Breast epithelium (tissue), 4 donors: ENCODE results near the gene SHBG. TPM values are rescaled to one million over a fixed set of nuclear protein-coding genes. Genes with fewer than 3 reads are reported as not detected.
"Not testable (repeated sequence)": the region's sequence is repeated elsewhere in the genome, so short reads cannot be mapped to it uniquely, and the experiment has no call there.

ENCODE experiments used
- DNase-seq, 2 donors: peaks; one replicate each; pipeline ENCODE4 v3.0.0-alpha.2; 2019; ENCODE audit warnings: low spot score in 2 of 2
- H3K27ac ChIP-seq, 2 donors: fragments of 200-600 bp; sonication (generic) in 1 of 2; one replicate each; pipeline ENCODE4 v1.5.1; 2016 to 2019; ENCODE audit warnings: mild to moderate bottlenecking in 1 of 2
- H3K27me3 ChIP-seq, 2 donors: fragments of 200-600 bp; sonication (generic) in 1 of 2; one replicate each; pipeline versions ENCODE4 v1.5.1 to v1.6.0; 2017 to 2019; ENCODE audit warnings: control low read depth in 1 of 2, mild to moderate bottlenecking in 1 of 2
- H3K36me3 ChIP-seq: fragments of 200-600 bp; one replicate; pipeline ENCODE4 v1.5.1; 2019
- H3K4me1 ChIP-seq, 2 donors: fragments of 200-600 bp; sonication (generic); one replicate each; pipeline ENCODE4 v1.5.1; 2016 to 2019; ENCODE audit warnings: control low read depth in 1 of 2
- H3K4me3 ChIP-seq, 3 donors: fragments of 200-600 bp; sonication (generic); 1 replicate in 2 of 3; 2 replicates in 1 of 3; pipeline ENCODE4 v1.5.1; 2016 to 2019; ENCODE audit warnings: mild to moderate bottlenecking in 3 of 3, moderate library complexity in 2 of 3
- H3K9me3 ChIP-seq, 2 donors: fragments of 200-600 bp; sonication (generic) in 1 of 2; one replicate each; pipeline ENCODE4 v1.5.1; 2016 to 2019; ENCODE audit warnings: control low read depth in 1 of 2
- POLR2A ChIP-seq: fragments of 450-650 bp; IDR thresholded peaks from one replicate; pipeline ENCODE4 v1.6.1; 2016; ENCODE audit warnings: antibody characterized with exemption, mild to moderate bottlenecking, moderate library complexity
- POLR2AphosphoS5 ChIP-seq, 3 donors: sonication (generic); formaldehyde crosslinking; IDR thresholded peaks; one replicate each; pipeline ENCODE4 v1.6.1; 2017; ENCODE audit warnings: antibody characterized with exemption in 3 of 3
- intact Hi-C: fragments of 100-400 bp; cut with DNase I; formaldehyde crosslinking; loops from one replicate; pipeline ENCODE4 v1.15.1; 2023; ENCODE audit warnings: low total_unique reads
- total RNA-seq, 3 donors: library from RNA; depleted of rRNA; stranded (reverse); fragments of >200 nt; gene quantifications; one replicate each; pipeline ENCODE4 v1.1.0, GENCODE V29; 2016
- TF ChIP-seq, protein P1 (sequence below), 3 donors: fragments of 450-650 bp; IDR thresholded peaks; one replicate each; pipeline ENCODE4 v1.5.1; 2016 to 2017; ENCODE audit warnings: antibody characterized with exemption in 3 of 3, mild to moderate bottlenecking in 3 of 3, moderate library complexity in 3 of 3

Gene SHBG
- total RNA-seq, 3 donors from 2014 or later: 0.16 TPM; not detected in 2

DNA sequence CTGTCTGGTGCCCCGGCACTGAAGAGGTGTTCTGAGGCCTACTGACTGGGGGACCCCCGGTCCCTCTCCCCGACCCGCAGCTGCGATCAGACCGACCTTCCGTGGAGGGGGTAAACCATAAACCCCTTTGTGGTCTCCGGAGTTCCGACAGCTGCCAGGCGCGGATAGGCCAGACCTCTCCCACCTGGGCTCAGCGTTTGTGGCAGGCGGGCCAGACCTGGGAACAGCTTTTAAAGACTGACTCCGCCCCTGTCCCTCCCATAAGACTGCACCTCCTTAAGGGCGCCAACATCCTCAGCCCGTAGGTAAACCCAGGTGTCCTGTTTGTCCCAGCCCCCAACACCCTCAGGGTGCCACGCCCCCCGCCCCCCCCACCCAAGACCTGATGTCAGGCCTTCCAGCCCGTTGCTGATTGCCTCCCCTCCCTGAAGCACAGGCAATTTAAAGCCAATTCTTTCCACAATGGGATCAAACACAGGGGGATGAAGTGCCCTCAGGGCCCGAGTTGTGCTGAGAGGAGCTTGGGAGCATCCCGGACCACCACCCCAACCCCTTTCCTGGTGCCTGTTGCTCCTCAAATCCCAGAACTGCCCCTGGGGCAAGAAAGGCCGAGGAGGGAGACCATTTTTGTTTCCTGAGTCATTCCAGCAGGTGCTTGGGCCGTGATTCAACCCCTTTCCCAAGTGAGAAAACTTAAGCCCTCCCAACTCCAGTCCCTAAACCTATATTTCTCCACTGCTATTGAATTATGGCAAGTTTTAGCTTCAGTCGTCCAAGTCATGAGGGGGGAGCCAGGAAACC, 39.8 kb upstream of the SHBG start, which contains the start of gene SOX15:
Gene SOX15, minus strand, starts transcription at position 204 of the 801 bp plus-strand sequence. CDS start 418 bp downstream, outside the sequence.
- intact Hi-C loops: no loop called here
- DNase-seq: no peak
- peaks cover 12% of the 10 kb centered on the region for H3K36me3 ChIP-seq
- H3K27ac ChIP-seq: peak within 1 kb of the TSS; percentile 68 to 80
- no peaks in the 10 kb centered on the region for H3K27me3 ChIP-seq
- H3K4me3 ChIP-seq: peak within 1 kb of the TSS; percentile 32 to 79 (median 60)
- no peak for TF ChIP-seq POLR2AphosphoS5 (IDR thresholded peaks at IDR 0.05)
- TF ChIP-seq POLR2A: no peak
- TF ChIP-seq, protein P1, sequence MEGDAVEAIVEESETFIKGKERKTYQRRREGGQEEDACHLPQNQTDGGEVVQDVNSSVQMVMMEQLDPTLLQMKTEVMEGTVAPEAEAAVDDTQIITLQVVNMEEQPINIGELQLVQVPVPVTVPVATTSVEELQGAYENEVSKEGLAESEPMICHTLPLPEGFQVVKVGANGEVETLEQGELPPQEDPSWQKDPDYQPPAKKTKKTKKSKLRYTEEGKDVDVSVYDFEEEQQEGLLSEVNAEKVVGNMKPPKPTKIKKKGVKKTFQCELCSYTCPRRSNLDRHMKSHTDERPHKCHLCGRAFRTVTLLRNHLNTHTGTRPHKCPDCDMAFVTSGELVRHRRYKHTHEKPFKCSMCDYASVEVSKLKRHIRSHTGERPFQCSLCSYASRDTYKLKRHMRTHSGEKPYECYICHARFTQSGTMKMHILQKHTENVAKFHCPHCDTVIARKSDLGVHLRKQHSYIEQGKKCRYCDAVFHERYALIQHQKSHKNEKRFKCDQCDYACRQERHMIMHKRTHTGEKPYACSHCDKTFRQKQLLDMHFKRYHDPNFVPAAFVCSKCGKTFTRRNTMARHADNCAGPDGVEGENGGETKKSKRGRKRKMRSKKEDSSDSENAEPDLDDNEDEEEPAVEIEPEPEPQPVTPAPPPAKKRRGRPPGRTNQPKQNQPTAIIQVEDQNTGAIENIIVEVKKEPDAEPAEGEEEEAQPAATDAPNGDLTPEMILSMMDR (IDR thresholded peaks at IDR 0.05): no peak
- peaks cover 2 to 6% of the 10 kb centered on the region in 2 donors for H3K4me1 ChIP-seq
- H3K9me3 ChIP-seq: no peaks in the 10 kb centered on the region

DNA sequence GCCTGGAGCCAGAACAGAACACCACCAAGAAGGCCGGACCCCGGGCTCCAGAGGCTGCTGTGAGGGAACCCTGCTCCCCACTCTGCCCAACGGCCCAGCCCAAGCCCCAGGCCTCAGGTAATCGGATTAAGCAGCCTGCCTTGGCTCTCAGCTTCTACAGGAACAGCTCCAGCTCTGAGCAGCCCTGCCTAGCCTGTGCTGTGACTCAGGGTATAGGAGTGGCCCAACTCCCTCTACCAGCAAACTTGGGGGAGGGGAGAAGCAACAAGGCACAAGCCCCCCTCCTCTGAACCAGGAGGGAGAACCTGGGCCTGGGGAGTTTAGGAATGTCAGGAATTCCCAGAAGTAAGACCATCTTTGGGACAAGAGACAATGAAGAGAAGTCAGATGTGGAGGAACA, 39.2 kb upstream of the SHBG start:
- peaks cover 12% of the 10 kb centered on the region for H3K36me3 ChIP-seq
- intact Hi-C loops: no loop called here
- peaks cover 2 to 6% of the 10 kb centered on the region in 2 donors for H3K4me1 ChIP-seq
- TF ChIP-seq POLR2AphosphoS5 (IDR thresholded peaks at IDR 0.05): no peak
- TF ChIP-seq, protein P1 (IDR thresholded peaks at IDR 0.05): no peak
- no peak for TF ChIP-seq POLR2A
- no peak overlapping the region for H3K4me3 ChIP-seq
- H3K9me3 ChIP-seq: no peaks in the 10 kb centered on the region
- no peaks in the 10 kb centered on the region for H3K27me3 ChIP-seq
- H3K27ac ChIP-seq: no peak overlapping the region
- DNase-seq: no peak

DNA sequence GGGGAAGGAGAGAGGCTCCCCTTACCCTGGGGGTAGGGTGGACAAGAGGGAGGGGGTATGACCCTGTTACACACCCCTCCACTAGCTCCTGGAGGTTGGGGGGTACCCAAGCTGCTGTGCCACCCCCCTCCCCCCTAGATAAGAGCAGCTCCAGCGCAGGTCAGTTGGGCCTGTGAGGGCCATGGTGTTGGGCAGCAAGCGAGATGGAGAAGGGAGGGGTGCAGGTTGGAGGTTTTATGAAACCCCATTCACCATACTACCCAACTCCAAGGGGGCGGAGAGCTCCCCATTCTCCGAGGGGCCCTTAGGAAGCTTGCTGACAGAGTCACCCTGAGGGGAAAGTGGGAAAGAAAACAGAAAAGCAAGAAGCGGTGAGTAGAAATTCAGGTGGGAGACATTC, 38.3 kb upstream of the SHBG start:
- TF ChIP-seq, protein P1 (IDR thresholded peaks at IDR 0.05): no peak
- TF ChIP-seq POLR2AphosphoS5 (IDR thresholded peaks at IDR 0.05) (no peak), POLR2A (no peak)
- H3K36me3 ChIP-seq: peaks cover 12% of the 10 kb centered on the region
- H3K9me3 ChIP-seq: no peaks in the 10 kb centered on the region
- H3K4me1 ChIP-seq: peaks cover 2 to 6% of the 10 kb centered on the region in 2 donors
- no peak overlapping the region for H3K4me3 ChIP-seq
- no peak for DNase-seq
- intact Hi-C loops: no loop called here
- no peaks in the 10 kb centered on the region for H3K27me3 ChIP-seq
- no peak overlapping the region for H3K27ac ChIP-seq

DNA sequence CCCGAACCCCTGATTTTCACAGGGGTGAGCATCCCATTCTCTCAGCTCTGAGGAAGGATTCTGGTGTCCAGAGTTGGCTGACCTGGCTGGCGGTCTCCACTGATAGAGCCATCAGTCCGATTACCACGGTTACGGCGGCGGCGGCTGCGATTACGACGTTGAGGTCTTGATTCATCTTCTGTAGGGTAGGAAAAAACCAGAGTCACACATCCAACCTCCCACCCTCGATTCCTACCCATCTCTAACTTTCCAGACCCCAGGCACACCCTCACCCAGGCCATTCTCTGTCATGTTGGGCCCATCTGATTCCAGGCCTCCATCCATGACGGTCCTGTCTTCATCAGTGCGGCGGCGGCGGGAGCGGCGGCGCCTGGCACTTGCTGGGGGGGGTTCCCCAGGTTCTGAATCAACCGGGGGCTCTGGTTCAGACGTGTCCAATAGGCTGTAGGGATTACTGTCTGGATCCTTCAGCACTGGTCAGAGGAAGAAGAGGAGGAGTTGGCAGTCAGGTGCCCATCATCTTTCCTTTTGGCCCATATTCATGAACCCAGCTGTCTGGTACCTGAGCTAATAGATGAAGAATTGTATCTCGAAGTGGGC, 37.4 kb upstream of the SHBG start:
- peaks cover 12% of the 10 kb centered on the region for H3K36me3 ChIP-seq
- no peak overlapping the region for H3K27ac ChIP-seq
- TF ChIP-seq, protein P1 (IDR thresholded peaks at IDR 0.05): no peak
- TF ChIP-seq POLR2A: no peak
- TF ChIP-seq POLR2AphosphoS5 (IDR thresholded peaks at IDR 0.05): no peak
- H3K9me3 ChIP-seq: no peaks in the 10 kb centered on the region
- no peak overlapping the region for H3K4me3 ChIP-seq
- intact Hi-C loops: no loop called here
- no peaks in the 10 kb centered on the region for H3K27me3 ChIP-seq
- H3K4me1 ChIP-seq: peaks cover 2 to 6% of the 10 kb centered on the region in 2 donors
- no peak for DNase-seq

DNA sequence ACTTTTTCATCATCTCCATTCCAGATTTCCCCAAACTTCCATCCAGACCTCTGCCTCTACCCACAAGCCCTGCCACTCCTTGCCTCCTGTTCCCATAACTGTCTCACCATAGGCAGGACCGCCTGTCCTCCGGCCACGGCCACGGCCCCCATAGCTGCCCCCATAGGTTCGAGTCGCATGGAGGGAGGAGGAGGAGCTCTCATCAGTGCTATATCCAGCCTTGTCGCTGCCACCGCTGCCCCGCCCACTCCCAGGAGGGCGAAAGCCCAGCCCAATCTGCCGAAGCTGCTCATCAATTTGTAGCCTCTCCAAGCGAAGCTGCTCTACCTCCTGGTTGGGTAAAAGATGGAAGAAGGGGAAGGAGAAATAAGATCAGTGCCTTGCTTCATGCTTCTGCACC, 36.6 kb upstream of the SHBG start:
- H3K27ac ChIP-seq: no peak overlapping the region
- peaks cover 12% of the 10 kb centered on the region for H3K36me3 ChIP-seq
- H3K4me3 ChIP-seq: no peak overlapping the region
- H3K4me1 ChIP-seq: peaks cover 2 to 6% of the 10 kb centered on the region in 2 donors
- H3K9me3 ChIP-seq: no peaks in the 10 kb centered on the region
- intact Hi-C loops: no loop called here
- TF ChIP-seq, protein P1 (IDR thresholded peaks at IDR 0.05): no peak
- TF ChIP-seq POLR2AphosphoS5 (IDR thresholded peaks at IDR 0.05) (no peak), POLR2A (no peak)
- no peaks in the 10 kb centered on the region for H3K27me3 ChIP-seq
- DNase-seq: no peak

DNA sequence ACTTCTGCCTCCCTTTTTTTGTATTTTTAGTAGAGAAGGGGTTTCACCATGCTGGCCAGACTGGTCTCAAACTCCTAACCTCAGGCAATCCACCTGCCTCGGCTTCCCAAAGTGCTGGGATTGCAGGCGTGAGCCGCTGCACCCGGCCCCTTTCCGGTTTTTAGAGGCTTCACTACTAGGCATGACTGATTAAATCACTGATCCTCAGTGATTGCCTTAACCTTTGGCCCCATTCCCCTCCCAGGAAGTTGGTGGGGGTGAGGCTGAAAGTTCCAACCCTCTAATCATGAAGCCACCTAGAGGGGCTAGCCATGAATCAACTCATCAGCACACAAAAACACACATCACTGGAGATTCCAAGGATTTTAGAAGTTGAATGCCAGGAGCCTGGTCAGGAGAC, 32.4 kb upstream of the SHBG start:
- H3K9me3 ChIP-seq, DNase-seq, intact Hi-C loops, H3K4me3 ChIP-seq, H3K36me3 ChIP-seq, H3K27ac ChIP-seq, H3K4me1 ChIP-seq, H3K27me3 ChIP-seq: not testable (repeated sequence)
